ENCODE results near the gene MYLIP.

Gene MYLIP

GRCh38 chr6:16108921-16109658 is 19.8 kb upstream of the MYLIP start:
- DNase-seq = no peak

GRCh38 chr6:16109659-16110305 is 19.1 kb upstream of the MYLIP start:
- DNase-seq = no peak

- DNase-seq = no peak
Observed at GRCh38 chr6:16118825-16119224, 10.1 kb upstream of the MYLIP start.

- DNase-seq = no peak
Observed at GRCh38 chr6:16121339-16121738, 7.5 kb upstream of the MYLIP start.

GRCh38 chr6:16122197-16122596 is 6.7 kb upstream of the MYLIP start:
- no peak for DNase-seq

GRCh38 chr6:16124198-16125180 is 4.4 kb upstream of the MYLIP start:
- no peak for DNase-seq

GRCh38 chr6:16126056-16126455 is 2.8 kb upstream of the MYLIP start:
- no peak for DNase-seq

GRCh38 chr6:16126861-16127260 is 2.0 kb upstream of the MYLIP start:
- DNase-seq = no peak

- no peak for DNase-seq
Observed at GRCh38 chr6:16127471-16127870, 1.4 kb upstream of the MYLIP start.

GRCh38 chr6:16129623-16130401 is 926 bp downstream of the MYLIP start:
- DNase-seq = peak; percentile 44

GRCh38 chr6:16130437-16130891 is 1.6 kb downstream of the MYLIP start:
- peak; percentile 70 for DNase-seq

GRCh38 chr6:16130932-16131387 is 2.1 kb downstream of the MYLIP start:
- DNase-seq = peak; percentile 70

- DNase-seq = no peak
Observed at GRCh38 chr6:16132909-16133308, 4.0 kb downstream of the MYLIP start.

- no peak for DNase-seq
Observed at GRCh38 chr6:16134430-16134829, 5.5 kb downstream of the MYLIP start.

GRCh38 chr6:16135066-16135465 is 6.2 kb downstream of the MYLIP start:
- no peak for DNase-seq

- no peak for DNase-seq
Observed at GRCh38 chr6:16136091-16136490, 7.2 kb downstream of the MYLIP start.

- DNase-seq = no peak
Observed at GRCh38 chr6:16136621-16137450, 8.0 kb downstream of the MYLIP start.

- no peak for DNase-seq
Observed at GRCh38 chr6:16137451-16137801, 8.5 kb downstream of the MYLIP start.

- no peak for DNase-seq
Observed at GRCh38 chr6:16139556-16139955, 10.7 kb downstream of the MYLIP start.

GRCh38 chr6:16140607-16141006 is 11.7 kb downstream of the MYLIP start:
- no peak for DNase-seq

GRCh38 chr6:16141514-16141913 is 12.6 kb downstream of the MYLIP start:
- DNase-seq = no peak

GRCh38 chr6:16145038-16145437 is 16.2 kb downstream of the MYLIP start:
- DNase-seq = no peak
